ENCODE measurements around the gene CIB4. TPM values are rescaled to one million over a fixed set of nuclear protein-coding genes. Genes with fewer than 3 reads are reported as not detected.

Gene CIB4
- not detected for total RNA-seq

DNA sequence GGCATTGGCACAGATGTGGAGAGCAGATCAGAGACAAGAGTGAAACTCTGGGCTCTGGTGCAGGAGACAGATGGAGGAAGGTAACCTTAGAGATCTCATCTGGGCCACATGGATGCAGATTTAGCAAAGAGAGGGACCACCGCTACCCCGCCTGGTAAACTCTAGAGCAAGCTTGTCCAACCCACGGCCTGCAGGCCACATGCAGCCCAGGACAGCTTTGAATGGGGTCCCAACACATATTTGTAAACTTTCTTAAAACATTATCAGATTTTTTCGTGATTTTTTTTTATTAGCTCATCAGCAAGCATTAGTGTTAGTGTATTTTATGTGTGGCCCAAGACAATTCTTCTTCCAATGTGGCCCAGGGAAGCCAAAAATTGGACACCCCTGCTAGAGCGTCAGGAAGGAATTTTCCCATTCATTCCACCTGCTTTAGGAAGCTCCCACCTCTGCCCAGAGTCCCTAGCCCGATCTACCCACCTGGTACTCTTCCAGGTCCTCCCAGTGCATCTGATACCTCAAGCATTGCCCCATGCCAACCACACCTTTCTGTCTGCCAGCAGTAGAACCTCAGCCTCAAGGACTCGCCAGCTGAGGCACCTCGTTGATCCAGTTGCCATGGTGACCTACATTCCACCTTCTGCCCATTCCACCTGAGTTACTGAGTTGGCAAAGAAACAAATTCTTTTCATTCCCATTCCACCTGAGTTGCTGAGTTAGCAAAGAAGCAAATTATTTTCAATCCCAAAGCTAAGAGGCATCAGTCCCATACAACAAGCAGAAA is at the start of gene CIB4:
Gene CIB4 (minus strand): TSS at position 586 of the 784 bp plus-strand sequence. CDS start 52 bp downstream, at position 534.
- no peaks in the 10 kb centered on the region for H3K9me3 Mint-ChIP-seq
- H3K4me3 Mint-ChIP-seq, result no peak within 1 kb of the TSS
- no peak for ATAC-seq
- H3K4me1 Mint-ChIP-seq (ENCODE audit: low read depth), result no peaks in the 10 kb centered on the region
- no peak for DNase-seq
- peaks cover 34% of the 10 kb centered on the region for H3K27me3 Mint-ChIP-seq (ENCODE audit: low read depth)
- no peaks in the 10 kb centered on the region for H3K36me3 Mint-ChIP-seq (ENCODE audit: insufficient read depth)

GRCh38 chr2:26687801-26688200 is 46.6 kb upstream of the CIB4 start:
- no peak for ATAC-seq
- Mint-ChIP-seq H3K9me3 (no peaks in the 10 kb centered on the region), H3K36me3 (ENCODE audit: insufficient read depth) (no peaks in the 10 kb centered on the region), H3K4me3 (no peak overlapping the region), H3K4me1 (ENCODE audit: low read depth) (peaks cover 2% of the 10 kb centered on the region), H3K27me3 (ENCODE audit: low read depth) (peaks cover 52% of the 10 kb centered on the region)
- no peak for DNase-seq

- ATAC-seq (no peak), DNase-seq (no peak)
- H3K27me3 Mint-ChIP-seq (ENCODE audit: low read depth), result peaks cover 57% of the 10 kb centered on the region
- no peaks in the 10 kb centered on the region for H3K36me3 Mint-ChIP-seq (ENCODE audit: insufficient read depth)
- H3K4me1 Mint-ChIP-seq (ENCODE audit: low read depth), result peaks cover 2% of the 10 kb centered on the region
- no peaks in the 10 kb centered on the region for H3K9me3 Mint-ChIP-seq
- H3K4me3 Mint-ChIP-seq, result no peak overlapping the region
Observed at GRCh38 chr2:26687328-26687727, 46.2 kb upstream of the CIB4 start.

DNA sequence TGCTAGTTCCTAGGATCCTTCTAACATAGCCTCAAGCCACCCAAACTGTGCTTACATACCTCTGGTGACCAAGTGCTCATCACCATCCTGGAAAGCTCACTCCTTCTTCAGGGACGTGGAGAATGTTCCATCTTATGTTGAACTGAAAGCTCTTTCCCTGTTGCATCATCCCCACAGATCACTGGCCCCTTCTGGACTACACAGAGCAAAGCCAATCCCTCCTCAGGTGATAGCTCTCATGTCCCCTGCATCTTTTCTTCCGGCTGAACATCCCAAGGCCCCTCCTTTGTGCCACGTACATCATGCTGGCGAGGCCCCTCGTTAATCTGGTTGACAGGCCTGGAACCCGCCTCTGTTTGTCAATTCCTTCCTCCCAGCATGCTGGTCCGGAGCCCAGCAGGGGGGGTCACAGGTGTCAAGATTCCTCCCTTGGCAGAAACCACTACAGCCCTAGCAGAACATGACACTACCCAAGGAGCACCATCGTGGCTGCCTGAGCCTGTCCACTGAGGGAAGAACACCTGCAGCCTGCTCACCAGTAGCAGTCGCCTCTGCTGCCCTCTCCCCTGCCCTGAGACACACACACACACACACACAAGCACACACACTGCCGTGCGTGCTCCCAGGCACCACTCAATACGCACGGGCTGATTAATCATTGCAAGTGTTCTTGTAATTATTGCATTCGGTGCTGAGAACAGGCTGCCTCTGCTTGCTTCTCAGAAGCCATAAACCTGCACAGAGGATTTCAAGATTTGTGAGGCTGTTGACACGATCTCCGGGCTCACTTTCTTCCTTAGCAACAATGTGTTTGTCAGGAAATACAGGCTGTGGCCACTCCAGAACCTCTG is 45.0 kb upstream of the CIB4 start:
- no peaks in the 10 kb centered on the region for H3K36me3 Mint-ChIP-seq (ENCODE audit: insufficient read depth)
- ATAC-seq (no peak), DNase-seq (no peak)
- no peaks in the 10 kb centered on the region for H3K4me1 Mint-ChIP-seq (ENCODE audit: low read depth)
- no peak overlapping the region for H3K4me3 Mint-ChIP-seq
- H3K27me3 Mint-ChIP-seq (ENCODE audit: low read depth), result peaks cover 59% of the 10 kb centered on the region
- H3K9me3 Mint-ChIP-seq, result no peaks in the 10 kb centered on the region

DNA sequence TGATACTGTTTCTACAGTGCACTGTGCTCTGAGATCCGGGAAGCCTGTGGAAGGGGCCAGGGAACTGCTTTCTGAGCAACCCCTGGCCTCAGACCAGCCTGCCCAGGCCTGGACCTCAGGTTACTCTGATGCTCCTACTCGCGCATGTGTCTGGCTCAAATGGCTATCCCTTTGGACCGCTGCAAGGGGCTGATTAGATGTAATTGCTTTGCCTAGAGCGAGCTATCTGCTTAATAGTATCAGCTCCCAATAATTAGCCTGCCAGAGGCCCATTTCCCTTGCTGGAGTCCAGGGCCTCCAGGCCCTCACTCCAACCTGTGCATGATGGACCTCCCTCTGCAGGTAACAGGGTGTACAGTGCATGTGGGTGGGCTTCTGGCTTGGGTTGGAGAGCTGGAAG is 44.2 kb upstream of the CIB4 start:
- peaks cover 56% of the 10 kb centered on the region for H3K27me3 Mint-ChIP-seq (ENCODE audit: low read depth)
- H3K36me3 Mint-ChIP-seq (ENCODE audit: insufficient read depth), result no peaks in the 10 kb centered on the region

GRCh38 chr2:26683583-26683982 is 42.4 kb upstream of the CIB4 start:
- no peak for ATAC-seq
- peaks cover 53% of the 10 kb centered on the region for H3K27me3 Mint-ChIP-seq (ENCODE audit: low read depth)
- H3K4me3 Mint-ChIP-seq, result no peak overlapping the region
- H3K4me1 Mint-ChIP-seq (ENCODE audit: low read depth), result no peaks in the 10 kb centered on the region
- no peaks in the 10 kb centered on the region for H3K36me3 Mint-ChIP-seq (ENCODE audit: insufficient read depth)
- no peaks in the 10 kb centered on the region for H3K9me3 Mint-ChIP-seq
- DNase-seq, result no peak

More for the DNA sequence above, 44.2 kb upstream of the CIB4 start:
- Mint-ChIP-seq H3K4me1 (ENCODE audit: low read depth) (no peaks in the 10 kb centered on the region), H3K4me3 (no peak overlapping the region), H3K9me3 (no peaks in the 10 kb centered on the region)
- DNase-seq (no peak), ATAC-seq (no peak)

- Mint-ChIP-seq H3K36me3 (ENCODE audit: insufficient read depth) (no peaks in the 10 kb centered on the region), H3K4me3 (no peak overlapping the region), H3K4me1 (ENCODE audit: low read depth) (no peaks in the 10 kb centered on the region), H3K9me3 (no peaks in the 10 kb centered on the region), H3K27me3 (ENCODE audit: low read depth) (peaks cover 44% of the 10 kb centered on the region)
- no peak for DNase-seq
- ATAC-seq, result no peak
Observed at GRCh38 chr2:26682155-26682554, 41.0 kb upstream of the CIB4 start.

DNA sequence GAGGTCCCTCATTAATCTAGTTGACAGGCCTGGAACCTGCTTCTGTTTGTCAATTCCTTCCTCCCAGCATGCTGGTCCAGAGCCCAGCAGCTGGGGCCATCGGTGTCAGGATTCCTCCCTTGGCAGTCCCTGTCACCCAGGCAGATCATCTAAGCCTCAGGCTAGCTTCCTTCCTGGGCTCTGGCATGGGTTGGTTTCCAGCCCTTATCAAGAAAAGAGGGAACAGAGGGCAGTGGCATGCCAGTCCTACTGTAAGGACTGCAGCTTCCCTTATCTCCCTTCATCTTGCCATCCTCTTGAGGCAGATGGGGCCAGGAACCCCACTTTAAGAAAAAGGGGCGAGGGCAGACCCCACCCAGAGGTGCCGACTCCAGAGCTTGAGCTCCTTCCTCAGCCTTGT is 40.5 kb upstream of the CIB4 start:
- no peaks in the 10 kb centered on the region for H3K4me1 Mint-ChIP-seq (ENCODE audit: low read depth)
- H3K9me3 Mint-ChIP-seq, result no peaks in the 10 kb centered on the region
- ATAC-seq (no peak), DNase-seq (no peak)
- H3K27me3 Mint-ChIP-seq (ENCODE audit: low read depth), result peaks cover 39% of the 10 kb centered on the region
- no peaks in the 10 kb centered on the region for H3K36me3 Mint-ChIP-seq (ENCODE audit: insufficient read depth)
- no peak overlapping the region for H3K4me3 Mint-ChIP-seq

DNA sequence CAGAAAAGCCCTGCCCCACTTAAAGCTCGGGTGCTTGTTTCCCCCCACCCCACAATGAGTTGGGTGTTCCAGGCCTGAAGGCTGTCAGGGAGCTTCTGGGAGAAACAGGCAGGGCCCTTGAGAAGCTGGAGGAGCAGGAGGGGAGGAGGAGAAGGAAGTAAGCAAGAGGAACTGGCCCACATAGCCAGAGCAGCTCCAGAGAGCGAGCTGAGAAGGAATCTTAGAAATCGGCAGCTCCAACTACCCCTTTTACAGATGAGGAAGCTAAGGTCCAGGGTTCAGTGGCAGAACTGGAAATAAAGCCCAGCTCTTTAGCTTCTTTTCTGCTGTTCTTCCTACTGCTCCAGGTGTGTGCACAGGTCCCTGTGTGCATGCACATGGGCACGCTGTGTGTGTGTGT is 38.7 kb upstream of the CIB4 start:
- Mint-ChIP-seq H3K27me3 (ENCODE audit: low read depth) (peaks cover 28% of the 10 kb centered on the region), H3K4me1 (ENCODE audit: low read depth) (no peaks in the 10 kb centered on the region), H3K9me3 (no peaks in the 10 kb centered on the region), H3K36me3 (ENCODE audit: insufficient read depth) (no peaks in the 10 kb centered on the region), H3K4me3 (no peak overlapping the region)
- DNase-seq (no peak), ATAC-seq (no peak)

DNA sequence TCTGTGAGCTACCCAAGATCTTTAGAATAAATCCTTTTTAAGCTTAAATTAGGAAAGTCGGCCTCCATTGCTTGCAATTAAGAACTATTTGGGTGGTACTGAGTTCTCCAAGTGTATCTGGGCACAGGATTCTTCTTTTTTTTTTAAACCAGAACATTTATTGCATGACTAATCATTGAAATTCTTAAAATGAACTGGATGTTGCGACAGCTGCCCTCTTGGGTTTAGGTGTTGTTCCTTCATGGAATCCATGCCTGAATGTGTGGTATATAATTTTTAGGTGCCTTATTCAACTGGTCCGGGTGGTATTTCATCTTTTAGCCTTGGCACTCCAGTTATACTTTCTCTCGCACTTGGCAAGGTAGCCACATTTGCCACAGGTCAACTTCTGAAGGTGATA is 36.9 kb upstream of the CIB4 start:
- H3K9me3 Mint-ChIP-seq, result no peaks in the 10 kb centered on the region

GRCh38 chr2:26675651-26676255 is 34.6 kb upstream of the CIB4 start:
- Mint-ChIP-seq H3K9me3 (no peaks in the 10 kb centered on the region), H3K4me1 (ENCODE audit: low read depth) (no peaks in the 10 kb centered on the region), H3K27me3 (ENCODE audit: low read depth) (peaks cover 25% of the 10 kb centered on the region), H3K4me3 (no peak overlapping the region), H3K36me3 (ENCODE audit: insufficient read depth) (no peaks in the 10 kb centered on the region)
- no peak for DNase-seq
- no peak for ATAC-seq

More for the DNA sequence above, 36.9 kb upstream of the CIB4 start:
- ATAC-seq (no peak), DNase-seq (no peak)
- H3K36me3 Mint-ChIP-seq (ENCODE audit: insufficient read depth), result no peaks in the 10 kb centered on the region
- peaks cover 30% of the 10 kb centered on the region for H3K27me3 Mint-ChIP-seq (ENCODE audit: low read depth)
- no peaks in the 10 kb centered on the region for H3K4me1 Mint-ChIP-seq (ENCODE audit: low read depth)
- H3K4me3 Mint-ChIP-seq, result no peak overlapping the region

DNA sequence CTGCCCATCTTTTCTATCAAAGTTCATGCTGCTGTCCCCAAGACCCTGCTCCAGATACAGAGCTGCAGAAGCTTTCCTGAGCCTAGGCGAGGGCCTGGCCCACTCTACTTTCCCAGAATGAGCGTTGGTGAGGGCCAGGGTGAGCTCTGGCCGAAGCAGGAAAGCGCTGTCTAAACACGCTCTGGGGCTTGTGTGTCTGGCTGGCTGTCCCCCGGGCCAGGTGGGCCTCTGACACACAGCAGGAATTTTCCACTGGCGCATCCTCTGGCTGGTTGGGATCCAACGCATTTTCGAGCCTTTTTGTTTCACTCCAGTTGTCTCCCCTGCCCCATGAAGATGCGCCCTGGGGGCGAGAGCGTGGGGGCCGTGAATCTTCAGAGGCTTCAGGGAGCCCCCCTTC is 33.6 kb upstream of the CIB4 start:
- Mint-ChIP-seq H3K4me1 (ENCODE audit: low read depth) (no peaks in the 10 kb centered on the region), H3K4me3 (no peak overlapping the region), H3K9me3 (no peaks in the 10 kb centered on the region), H3K27me3 (ENCODE audit: low read depth) (peaks cover 24% of the 10 kb centered on the region), H3K36me3 (ENCODE audit: insufficient read depth) (no peaks in the 10 kb centered on the region)
- DNase-seq (no peak), ATAC-seq (no peak)

GRCh38 chr2:26674002-26674751 is 33.0 kb upstream of the CIB4 start:
- no peaks in the 10 kb centered on the region for H3K9me3 Mint-ChIP-seq
- ATAC-seq (no peak), DNase-seq (no peak)
- H3K4me1 Mint-ChIP-seq (ENCODE audit: low read depth), result no peaks in the 10 kb centered on the region
- H3K27me3 Mint-ChIP-seq (ENCODE audit: low read depth), result peaks cover 24% of the 10 kb centered on the region
- H3K4me3 Mint-ChIP-seq, result no peak overlapping the region
- no peaks in the 10 kb centered on the region for H3K36me3 Mint-ChIP-seq (ENCODE audit: insufficient read depth)

- peaks cover 32% of the 10 kb centered on the region for H3K27me3 Mint-ChIP-seq (ENCODE audit: low read depth)
- H3K4me3 Mint-ChIP-seq, result no peak overlapping the region
- no peaks in the 10 kb centered on the region for H3K9me3 Mint-ChIP-seq
- DNase-seq, result no peak
- H3K4me1 Mint-ChIP-seq (ENCODE audit: low read depth), result no peaks in the 10 kb centered on the region
- ATAC-seq, result no peak
- H3K36me3 Mint-ChIP-seq (ENCODE audit: insufficient read depth), result no peaks in the 10 kb centered on the region
Observed at GRCh38 chr2:26672818-26673393, 31.7 kb upstream of the CIB4 start.

Data from activated T-cell treated with anti-CD3 and anti-CD28 coated beads, Interleukin-2, amount 50 U/mL, for 4 hours (primary cell).